Upper lobe of left lung (tissue), 6 donors: Measurements from ENCODE around the gene GALNT18. TPM values are rescaled to one million over a fixed set of nuclear protein-coding genes. Genes with fewer than 3 reads are reported as not detected.

ENCODE experiments used
- ATAC-seq, 2 donors: fragments of 200-7000 bp; cut with Tn5 transposase; one replicate each; pipeline ENCODE4 v1.9.1; 2022; ENCODE audit warnings: mild to moderate bottlenecking in 2 of 2, moderate library complexity in 2 of 2; ENCODE audit not compliant: low FRiP score in 2 of 2
- DNase-seq, 2 donors: peaks; one replicate each; pipeline ENCODE4 v3.0.0-alpha.2; 2019 to 2020
- H3K27ac ChIP-seq, 4 donors: fragments of 200-600 bp; sonication (generic); one replicate each; pipeline ENCODE4 v1.5.1; 2016 to 2019
- H3K27me3 ChIP-seq, 4 donors: fragments of 200-600 bp; sonication (generic); one replicate each; pipeline ENCODE4 v1.5.1; 2017 to 2019
- H3K36me3 ChIP-seq, 4 donors: fragments of 200-600 bp; sonication (generic); one replicate each; pipeline ENCODE4 v1.5.1; 2016 to 2019
- H3K4me1 ChIP-seq, 4 donors: fragments of 200-600 bp; sonication (generic); one replicate each; pipeline ENCODE4 v1.5.1; 2018 to 2019
- H3K4me3 ChIP-seq, 4 donors: fragments of 200-600 bp; sonication (generic); one replicate each; pipeline ENCODE4 v1.5.1; 2017 to 2019; ENCODE audit warnings: mild to moderate bottlenecking in 2 of 4, moderate library complexity in 1 of 4
- H3K9me3 ChIP-seq, 4 donors: fragments of 200-600 bp; sonication (generic); one replicate each; pipeline ENCODE4 v1.5.1; 2018 to 2019
- EP300 ChIP-seq, 4 donors: sonication (generic); formaldehyde crosslinking; IDR thresholded peaks; one replicate each; pipeline ENCODE4 v1.5.1; 2017; ENCODE audit warnings: antibody characterized with exemption in 4 of 4, control low read depth in 2 of 4
- POLR2A ChIP-seq, 4 donors: fragments of 450-650 bp; IDR thresholded peaks; one replicate each; pipeline ENCODE4 v1.5.1; 2016 to 2017; ENCODE audit warnings: antibody characterized with exemption in 4 of 4, mild to moderate bottlenecking in 2 of 4
- POLR2AphosphoS5 ChIP-seq, 2 donors: sonication (generic); formaldehyde crosslinking; IDR thresholded peaks; one replicate each; pipeline ENCODE4 v1.5.1; 2017; ENCODE audit warnings: antibody characterized with exemption in 2 of 2
- WGBS, 2 donors: methylation state at CpG; one replicate each; pipeline ENCODE4 v1.1.5; 2017 to 2018; 5-methylcytosine and 5-hydroxymethylcytosine counted together
- total RNA-seq, 6 donors: library from RNA; depleted of rRNA in 4 of 6; stranded (reverse); fragments of >200 nt in 4 of 6; gene quantifications; one replicate each; pipeline versions ENCODE4 v1.1.0 to v1.2.1, GENCODE V29; 2016 to 2021
- TF ChIP-seq, protein P1 (sequence below), 6 experiments: fragments of 450-650 bp in 4 of 6; fragments of 200-600 bp in 2 of 6; sonication (generic) in 2 of 6; IDR thresholded peaks; one replicate each; pipeline ENCODE4 v1.5.1; 2016 to 2019; ENCODE audit warnings: antibody characterized with exemption in 6 of 6
- donor health status: DM: no; HTN: no; CAD: no; lungs with moderate emphysema.
- donor health status: DM: no; HTN: yes; CAD: no; lungs with severe emphysema.

Gene GALNT18
- total RNA-seq, 6 donors from 2014 or later, result 48.2 to 115 (median 61.8) TPM

DNA sequence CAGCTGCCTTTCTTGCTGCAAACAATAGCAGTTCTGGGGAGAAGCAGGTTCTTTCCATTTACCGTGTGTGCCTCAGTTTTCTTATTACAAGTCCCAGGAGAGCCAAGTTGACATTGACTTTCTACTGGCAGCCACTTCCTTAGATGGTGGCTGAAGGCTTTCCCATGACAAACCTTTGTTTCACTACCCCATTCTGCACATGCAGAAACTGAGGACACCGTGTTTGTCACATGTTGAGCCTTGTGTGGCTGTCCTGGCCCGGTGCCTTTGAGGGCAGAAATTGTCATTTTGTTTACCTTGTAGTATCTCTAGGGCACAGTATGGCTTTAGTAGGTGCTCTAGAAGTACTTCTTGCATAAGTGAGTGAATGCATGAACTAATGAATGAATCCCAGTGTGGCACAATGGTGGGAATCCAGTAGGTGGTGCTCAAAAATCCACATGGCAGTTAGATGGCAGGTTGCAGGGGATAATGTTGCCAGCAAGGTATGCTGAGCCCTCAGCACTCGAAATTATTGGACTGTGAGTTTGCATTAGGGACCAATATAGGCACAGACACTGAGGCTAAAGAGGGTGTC is 370.3 kb downstream of the GALNT18 start:
- Histone ChIP-seq H3K4me3 (no peak overlapping the region), H3K4me1 (no peaks in the 10 kb centered on the region), H3K27me3 (no peaks in the 10 kb centered on the region), H3K36me3 (no peaks in the 10 kb centered on the region), H3K9me3 (no peaks in the 10 kb centered on the region), H3K27ac (no peak overlapping the region)
- DNase-seq, result no peak
- no peak for TF ChIP-seq POLR2AphosphoS5 (IDR thresholded peaks at IDR 0.05)
- TF ChIP-seq, protein P1, sequence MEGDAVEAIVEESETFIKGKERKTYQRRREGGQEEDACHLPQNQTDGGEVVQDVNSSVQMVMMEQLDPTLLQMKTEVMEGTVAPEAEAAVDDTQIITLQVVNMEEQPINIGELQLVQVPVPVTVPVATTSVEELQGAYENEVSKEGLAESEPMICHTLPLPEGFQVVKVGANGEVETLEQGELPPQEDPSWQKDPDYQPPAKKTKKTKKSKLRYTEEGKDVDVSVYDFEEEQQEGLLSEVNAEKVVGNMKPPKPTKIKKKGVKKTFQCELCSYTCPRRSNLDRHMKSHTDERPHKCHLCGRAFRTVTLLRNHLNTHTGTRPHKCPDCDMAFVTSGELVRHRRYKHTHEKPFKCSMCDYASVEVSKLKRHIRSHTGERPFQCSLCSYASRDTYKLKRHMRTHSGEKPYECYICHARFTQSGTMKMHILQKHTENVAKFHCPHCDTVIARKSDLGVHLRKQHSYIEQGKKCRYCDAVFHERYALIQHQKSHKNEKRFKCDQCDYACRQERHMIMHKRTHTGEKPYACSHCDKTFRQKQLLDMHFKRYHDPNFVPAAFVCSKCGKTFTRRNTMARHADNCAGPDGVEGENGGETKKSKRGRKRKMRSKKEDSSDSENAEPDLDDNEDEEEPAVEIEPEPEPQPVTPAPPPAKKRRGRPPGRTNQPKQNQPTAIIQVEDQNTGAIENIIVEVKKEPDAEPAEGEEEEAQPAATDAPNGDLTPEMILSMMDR (IDR thresholded peaks at IDR 0.05), result no peak
- no peak for TF ChIP-seq POLR2A (IDR thresholded peaks at IDR 0.05)
- TF ChIP-seq EP300 (IDR thresholded peaks at IDR 0.05), result no peak
- no peak for ATAC-seq
- 80 to 84% methylated on average over 4 of the region's 4 CpGs for WGBS, 2 donors

DNA sequence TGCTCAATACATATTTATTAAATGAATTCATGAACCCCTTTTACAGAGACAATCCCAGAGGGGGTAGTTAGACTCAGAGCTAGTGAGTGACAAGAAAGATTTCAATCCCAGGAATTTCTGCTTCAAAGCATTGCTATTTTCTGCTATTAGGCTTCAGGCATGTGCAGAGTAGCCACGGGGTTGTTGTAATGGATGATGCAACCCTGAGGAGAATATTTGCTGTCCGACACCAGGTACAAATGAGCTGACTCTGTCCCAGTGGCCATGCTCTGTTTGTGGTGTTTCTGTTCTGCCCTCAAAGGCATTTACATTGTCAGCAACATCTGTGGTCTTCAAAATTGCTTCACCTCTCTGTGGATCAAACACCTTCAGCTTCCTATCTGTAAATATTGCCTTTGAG is 371.3 kb downstream of the GALNT18 start:
- no peaks in the 10 kb centered on the region for H3K36me3 ChIP-seq
- TF ChIP-seq POLR2A (IDR thresholded peaks at IDR 0.05) (no peak), EP300 (IDR thresholded peaks at IDR 0.05) (no peak)
- TF ChIP-seq, protein P1 (IDR thresholded peaks at IDR 0.05), result no peak
- H3K9me3 ChIP-seq, result no peaks in the 10 kb centered on the region
- no peak for DNase-seq
- no peaks in the 10 kb centered on the region for H3K27me3 ChIP-seq
- H3K4me3 ChIP-seq, result no peak overlapping the region
- no peaks in the 10 kb centered on the region for H3K4me1 ChIP-seq
- 31 to 72% methylated on average over 2 of the region's 2 CpGs for WGBS, 2 donors
- no peak overlapping the region for H3K27ac ChIP-seq
- ATAC-seq, result no peak

DNA sequence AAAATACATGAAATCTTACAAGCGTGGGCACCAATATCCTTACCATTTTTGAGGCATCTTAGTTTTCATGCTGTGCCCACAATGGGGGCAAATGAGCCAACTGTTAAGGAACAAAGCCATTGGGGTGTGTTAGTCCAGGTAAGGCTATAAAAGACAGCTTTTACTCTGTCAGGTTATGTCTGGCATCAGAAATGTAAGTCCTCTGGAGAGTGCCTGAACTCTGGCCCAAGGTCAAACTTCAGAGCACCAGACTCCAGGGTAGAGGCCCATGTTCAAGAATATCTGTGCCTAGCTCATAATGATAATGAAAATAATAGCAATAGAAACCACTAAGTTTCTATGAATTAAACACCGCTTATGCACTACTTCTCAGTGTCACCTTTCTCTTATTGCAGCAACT is 374.2 kb downstream of the GALNT18 start:
- H3K4me1 ChIP-seq, result peaks cover 15 to 19% (median 17%) of the 10 kb centered on the region in 4 donors
- no peak for ATAC-seq
- no peaks in the 10 kb centered on the region for H3K27me3 ChIP-seq
- 83 to 88% methylated on average over 2 of the region's 2 CpGs for WGBS, 2 donors
- H3K9me3 ChIP-seq, result no peaks in the 10 kb centered on the region
- TF ChIP-seq POLR2A (IDR thresholded peaks at IDR 0.05), result no peak
- no peak for TF ChIP-seq POLR2AphosphoS5 (IDR thresholded peaks at IDR 0.05)
- TF ChIP-seq, protein P1 (IDR thresholded peaks at IDR 0.05), result no peak
- no peak for TF ChIP-seq EP300 (IDR thresholded peaks at IDR 0.05)
- no peaks in the 10 kb centered on the region for H3K36me3 ChIP-seq
- no peak overlapping the region for H3K27ac ChIP-seq
- no peak overlapping the region for H3K4me3 ChIP-seq
- no peak for DNase-seq

DNA sequence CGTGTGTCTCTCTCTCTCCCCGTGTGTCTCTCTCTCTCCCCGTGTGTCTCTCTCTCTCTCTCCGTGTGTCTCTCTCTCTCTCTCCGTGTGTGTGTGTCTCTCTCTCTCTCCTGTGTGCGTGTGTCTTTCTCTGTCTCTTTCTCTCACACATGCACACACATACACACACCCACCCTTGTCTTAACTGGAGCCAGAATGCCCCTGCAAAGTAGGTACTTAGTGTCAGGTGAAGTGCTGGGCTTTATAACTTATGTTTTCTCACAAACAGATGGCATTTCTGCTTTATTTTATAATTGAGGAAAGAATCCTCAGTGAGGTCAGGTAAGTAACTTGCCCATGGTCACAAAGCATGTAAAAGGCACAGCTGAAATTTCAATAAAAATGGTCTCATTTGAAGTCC is 374.7 kb downstream of the GALNT18 start:
- no peaks in the 10 kb centered on the region for H3K9me3 ChIP-seq
- H3K27ac ChIP-seq, result no peak overlapping the region
- peaks cover 15 to 19% (median 17%) of the 10 kb centered on the region in 4 donors for H3K4me1 ChIP-seq
- DNase-seq (no peak), ATAC-seq (no peak)
- H3K27me3 ChIP-seq, result no peaks in the 10 kb centered on the region
- no peaks in the 10 kb centered on the region for H3K36me3 ChIP-seq
- TF ChIP-seq, protein P1 (IDR thresholded peaks at IDR 0.05), result no peak
- no peak for TF ChIP-seq EP300 (IDR thresholded peaks at IDR 0.05)
- TF ChIP-seq POLR2A (IDR thresholded peaks at IDR 0.05), result no peak
- TF ChIP-seq POLR2AphosphoS5 (IDR thresholded peaks at IDR 0.05), result no peak
- 78 to 88% methylated on average over 4 to 6 of the region's 6 CpGs for WGBS, 2 donors
- H3K4me3 ChIP-seq, result no peak overlapping the region

DNA sequence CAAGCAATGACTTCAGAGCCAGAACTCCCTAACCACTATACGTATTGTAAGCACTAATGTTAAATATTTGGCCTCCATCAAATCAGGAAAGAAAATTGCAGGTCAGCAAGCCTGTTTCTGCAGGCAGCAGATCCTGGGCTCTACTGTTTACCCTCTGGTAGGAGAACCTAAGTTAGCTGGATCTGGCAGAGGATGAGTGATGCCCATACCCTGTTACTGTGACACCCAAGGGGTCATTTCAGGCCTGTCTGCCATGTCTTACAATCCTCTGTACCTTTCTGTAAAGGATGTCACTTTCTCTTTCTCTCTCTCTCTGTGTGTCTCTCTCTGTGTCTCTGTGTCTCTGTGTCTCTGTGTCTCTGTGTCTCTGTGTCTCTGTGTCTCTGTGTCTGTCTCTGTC is 375.6 kb downstream of the GALNT18 start:
- Histone ChIP-seq H3K36me3 (no peaks in the 10 kb centered on the region), H3K9me3 (no peaks in the 10 kb centered on the region), H3K4me3 (no peak overlapping the region), H3K27ac (no peak overlapping the region), H3K27me3 (no peaks in the 10 kb centered on the region), H3K4me1 (peaks cover 15 to 19% (median 17%) of the 10 kb centered on the region in 4 donors)
- 97 to 100% methylated on average over 1 of the region's 1 CpG for WGBS, 2 donors
- no peak for ATAC-seq
- TF ChIP-seq EP300 (IDR thresholded peaks at IDR 0.05), result no peak
- no peak for TF ChIP-seq POLR2AphosphoS5 (IDR thresholded peaks at IDR 0.05)
- TF ChIP-seq POLR2A (IDR thresholded peaks at IDR 0.05), result no peak
- TF ChIP-seq, protein P1 (IDR thresholded peaks at IDR 0.05), result no peak
- no peak for DNase-seq
